Midbrain (tissue), 1 donor: ENCODE measurements around the gene CLECL1.
"Not testable (repeated sequence)": the region's sequence is repeated elsewhere in the genome, so short reads cannot be mapped to it uniquely, and the experiment has no call there.

ENCODE experiments used
- DNase-seq: peaks from one replicate; lab custom pipeline; 2025; lab: John Stamatoyannopoulos, UW

Gene CLECL1

DNA sequence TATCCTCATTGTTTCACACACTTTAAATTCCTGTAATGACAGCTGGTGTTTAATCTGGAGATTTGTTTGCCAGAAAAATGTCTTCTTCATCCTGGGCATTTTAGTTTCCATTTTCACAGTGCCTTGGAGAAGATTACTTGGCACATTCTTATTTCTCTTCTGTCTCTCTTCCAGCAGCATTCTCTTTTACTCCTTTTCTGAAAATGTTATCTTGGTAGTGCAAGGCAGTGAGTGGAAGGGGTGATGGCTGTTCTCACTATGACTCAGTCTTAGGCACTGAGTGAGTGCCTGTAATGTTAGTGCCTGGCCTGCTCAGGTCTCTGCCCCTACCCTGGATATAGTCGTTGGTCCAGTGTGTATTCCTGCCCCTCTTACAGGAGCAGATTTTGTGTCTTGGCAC, 13.1 kb downstream of the CLECL1 start:
- no peak for DNase-seq

DNA sequence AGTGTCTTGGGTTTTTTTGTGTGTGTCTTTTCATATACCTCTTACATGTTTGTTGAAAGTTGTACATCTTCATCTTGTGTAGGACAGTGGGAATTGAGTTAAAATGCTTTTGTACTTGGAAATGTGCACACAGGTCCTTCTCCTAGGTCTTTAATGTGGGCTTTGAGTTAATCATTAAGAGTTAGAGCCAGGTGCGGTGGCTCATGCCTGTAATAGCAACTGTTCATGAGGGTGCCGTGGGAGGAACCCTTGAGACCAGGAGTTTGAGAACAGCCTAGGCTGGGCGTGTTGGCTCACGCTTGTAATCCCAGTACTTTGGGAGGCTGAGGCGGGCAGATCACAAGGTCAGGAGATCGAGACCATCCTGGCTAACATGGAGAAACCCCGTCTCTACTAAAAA, 13.9 kb downstream of the CLECL1 start:
- DNase-seq, result no peak

DNA sequence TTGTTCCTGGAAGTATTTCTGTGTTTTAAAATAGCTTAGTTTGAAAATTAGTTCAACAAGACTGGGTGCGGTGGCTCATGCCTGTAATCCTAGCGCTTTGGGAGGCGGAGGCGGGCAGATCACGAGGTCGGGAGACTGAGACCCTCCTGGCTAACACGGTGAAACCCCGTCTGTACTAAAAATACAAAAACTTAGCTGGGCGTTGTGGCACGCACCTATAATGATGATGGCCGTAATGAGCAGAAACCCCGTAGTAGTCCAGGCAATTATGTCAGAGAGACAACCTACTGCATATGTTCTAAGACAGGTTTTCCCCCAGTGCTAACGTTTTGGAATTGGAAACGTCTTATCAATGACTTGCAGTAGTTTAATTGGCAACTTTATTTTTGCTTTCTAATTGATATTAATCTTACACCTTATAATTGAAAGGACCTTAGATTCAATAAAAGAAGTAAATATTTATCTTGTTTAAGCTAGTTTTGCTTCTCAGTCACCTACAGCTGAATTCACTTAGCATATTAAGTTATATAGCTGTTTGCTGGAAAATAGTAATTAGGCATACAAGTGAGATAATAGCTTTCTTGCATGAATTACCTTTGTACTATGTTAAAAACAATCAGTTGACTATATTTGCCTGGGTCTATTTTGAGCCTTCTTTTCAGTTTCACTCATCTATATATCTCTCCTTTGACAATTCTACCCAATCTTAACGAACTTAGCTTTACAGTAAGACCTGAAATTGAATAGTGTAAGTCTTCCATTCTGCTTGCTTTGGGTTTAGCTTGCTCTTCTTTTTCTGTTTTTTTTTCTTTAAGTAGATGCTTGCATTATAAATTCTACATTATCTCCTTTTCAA, 15.6 kb downstream of the CLECL1 start:
- no peak for DNase-seq

DNA sequence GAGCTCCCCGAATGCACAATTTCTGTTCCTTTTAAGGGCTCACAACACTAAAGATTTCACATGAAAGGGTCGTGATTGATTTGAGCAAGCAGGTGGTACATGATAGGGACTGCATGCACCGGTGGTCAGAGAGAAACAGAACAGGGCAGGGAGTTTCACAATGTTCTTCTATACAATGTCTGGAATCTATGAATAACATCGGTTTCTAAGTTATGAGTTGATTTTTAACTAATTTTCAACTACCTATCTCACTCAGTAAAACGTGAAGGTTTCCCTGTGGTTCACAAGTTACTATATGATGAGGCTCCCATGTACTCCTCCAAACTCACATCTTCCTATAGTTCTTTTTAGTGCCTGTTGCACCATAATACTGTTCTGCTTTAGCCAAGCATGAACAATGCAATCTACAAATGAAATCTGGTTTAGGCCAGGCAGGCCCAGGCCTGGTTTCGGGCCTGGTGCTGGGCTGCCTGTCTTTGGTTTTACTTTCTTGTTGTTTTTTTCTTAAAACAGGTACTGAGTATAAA, 19.8 kb downstream of the CLECL1 start:
- not testable (repeated sequence) for DNase-seq

DNA sequence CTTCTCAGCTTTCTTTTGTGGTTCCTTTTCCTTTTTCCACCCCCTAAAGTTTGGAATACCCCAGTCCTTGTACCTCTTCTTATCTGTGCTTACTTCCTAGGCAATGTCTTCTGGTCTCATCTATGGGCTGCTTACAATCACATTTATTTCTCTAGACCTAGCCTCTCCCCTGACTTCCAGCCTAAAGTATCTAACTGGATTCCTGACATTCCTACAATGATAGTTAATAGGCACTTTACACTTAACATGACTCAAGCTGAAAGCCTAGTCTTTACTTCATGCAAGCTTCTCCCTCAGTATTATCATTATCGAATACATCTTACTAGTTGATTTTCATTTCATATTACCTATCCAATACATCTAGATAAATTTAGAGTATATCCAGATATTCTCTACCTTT, 21.2 kb downstream of the CLECL1 start:
- no peak for DNase-seq

DNA sequence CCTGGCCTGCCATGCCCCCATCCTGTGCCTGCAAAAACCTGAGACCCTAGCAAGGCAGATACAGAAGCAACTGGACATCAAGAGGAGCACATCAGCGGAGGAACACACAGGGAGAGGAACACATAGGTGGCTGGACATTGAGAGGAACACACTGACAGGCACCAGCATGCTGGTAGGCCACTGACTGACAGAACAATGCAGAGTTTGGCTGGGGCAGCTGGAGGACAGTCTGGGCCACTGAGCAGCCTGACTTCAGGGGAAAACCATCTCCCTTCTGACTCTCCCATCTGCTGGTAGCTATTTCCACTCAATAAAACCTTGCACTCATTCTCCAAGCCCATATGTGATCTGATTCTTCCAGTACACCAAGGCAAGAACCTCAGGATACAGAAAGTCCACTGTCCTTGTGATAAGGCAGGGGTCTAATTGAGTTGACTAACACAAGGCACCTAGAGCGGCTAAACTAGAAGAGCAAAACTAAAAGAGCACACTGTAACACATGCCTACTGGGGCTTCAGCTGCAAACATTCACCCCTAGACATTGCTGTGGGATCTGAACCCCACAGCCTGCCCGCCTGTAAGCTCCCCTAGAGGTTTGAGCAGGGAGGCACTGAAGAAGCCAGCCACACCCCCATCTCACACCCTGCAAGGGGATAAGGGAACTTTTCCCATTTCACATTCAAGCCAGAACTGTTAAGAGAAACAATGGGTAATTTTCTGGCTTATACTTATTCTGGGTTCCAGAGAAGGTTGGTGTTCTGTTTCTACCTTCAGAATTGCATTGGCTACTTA, 22.1 kb downstream of the CLECL1 start:
- no peak for DNase-seq

DNA sequence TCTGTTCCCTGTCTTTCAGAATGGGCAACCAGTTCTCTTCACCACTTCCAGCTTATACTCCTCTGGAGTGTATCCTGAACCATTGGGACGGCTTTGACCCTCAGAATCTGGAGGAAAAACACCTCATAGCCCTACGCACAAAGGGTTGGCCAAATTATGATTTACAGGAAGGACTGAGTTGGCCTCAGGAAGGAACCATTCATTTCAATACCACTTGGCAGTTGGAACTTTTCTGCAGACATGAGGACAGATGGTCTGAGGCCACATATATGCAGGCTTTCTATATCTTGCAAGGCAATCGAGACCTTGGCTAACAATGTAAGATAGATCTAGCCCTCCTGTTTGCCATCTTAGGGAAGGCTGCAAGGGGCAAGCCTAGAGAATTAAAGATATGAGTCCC, 24.0 kb downstream of the CLECL1 start:
- no peak for DNase-seq

DNA sequence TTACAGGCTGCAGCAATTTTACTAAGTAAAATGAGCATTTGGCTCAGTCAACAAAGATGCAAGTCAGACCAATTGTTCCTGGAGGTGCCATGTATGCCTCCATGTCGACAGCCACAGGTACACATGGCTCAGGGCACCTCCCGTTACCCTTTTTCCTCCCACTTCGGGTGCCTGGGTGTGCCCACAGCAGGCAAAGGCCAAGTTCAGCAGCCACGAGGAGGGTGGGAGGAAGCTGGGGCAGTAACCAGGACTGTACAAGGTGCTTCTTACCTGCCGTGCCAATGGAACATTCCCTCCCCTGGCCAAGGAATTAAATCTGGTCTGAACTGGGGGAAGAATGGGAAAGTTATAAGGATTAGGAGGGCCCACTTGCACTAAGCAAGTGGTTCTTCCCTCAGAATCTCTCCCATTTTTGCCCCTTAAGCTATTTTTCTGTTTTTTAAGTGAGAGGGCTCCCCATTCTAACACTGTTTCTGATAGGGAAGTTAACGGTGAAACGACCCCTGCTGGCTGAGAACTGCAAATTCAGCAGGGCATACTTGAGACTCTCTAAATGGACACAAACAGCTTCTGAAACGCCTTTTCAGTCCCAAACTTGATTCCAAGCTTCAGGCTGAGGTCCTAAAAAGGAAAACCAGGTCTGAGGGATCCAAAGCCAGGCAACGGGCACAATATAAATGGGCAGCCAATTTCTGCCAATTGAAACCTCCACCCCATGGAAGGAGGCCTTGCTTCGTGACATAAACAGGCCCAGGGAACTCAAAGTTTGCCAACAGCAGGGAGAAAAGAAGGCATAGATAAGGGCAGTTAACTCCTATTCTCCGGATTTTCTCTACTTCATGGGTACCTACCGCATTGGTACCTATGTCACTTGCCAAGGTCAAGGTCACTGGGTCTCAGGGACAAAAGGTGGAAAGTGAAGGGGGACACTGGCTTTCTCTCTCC, 24.8 kb downstream of the CLECL1 start:
- peak; percentile 59 for DNase-seq

DNA sequence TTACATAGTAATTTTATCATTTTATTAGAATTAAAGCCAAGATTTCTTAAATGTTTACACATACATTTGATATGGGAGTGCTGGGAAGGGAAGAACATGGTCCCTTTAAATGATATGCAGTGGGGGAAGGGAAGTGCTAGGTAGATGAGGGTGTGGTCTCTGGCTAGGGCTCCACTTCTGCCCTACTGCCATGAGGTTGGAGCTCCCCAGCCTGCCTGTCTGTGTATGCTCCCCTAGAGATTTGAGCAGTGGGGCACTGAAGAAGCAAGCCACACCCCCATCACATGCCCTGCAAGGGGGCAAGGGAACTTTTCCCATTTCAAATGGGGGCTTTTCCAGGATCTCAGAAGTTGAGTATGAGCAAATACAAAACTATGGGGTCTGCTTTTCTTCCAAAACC, 25.5 kb downstream of the CLECL1 start:
- DNase-seq, result no peak

DNA sequence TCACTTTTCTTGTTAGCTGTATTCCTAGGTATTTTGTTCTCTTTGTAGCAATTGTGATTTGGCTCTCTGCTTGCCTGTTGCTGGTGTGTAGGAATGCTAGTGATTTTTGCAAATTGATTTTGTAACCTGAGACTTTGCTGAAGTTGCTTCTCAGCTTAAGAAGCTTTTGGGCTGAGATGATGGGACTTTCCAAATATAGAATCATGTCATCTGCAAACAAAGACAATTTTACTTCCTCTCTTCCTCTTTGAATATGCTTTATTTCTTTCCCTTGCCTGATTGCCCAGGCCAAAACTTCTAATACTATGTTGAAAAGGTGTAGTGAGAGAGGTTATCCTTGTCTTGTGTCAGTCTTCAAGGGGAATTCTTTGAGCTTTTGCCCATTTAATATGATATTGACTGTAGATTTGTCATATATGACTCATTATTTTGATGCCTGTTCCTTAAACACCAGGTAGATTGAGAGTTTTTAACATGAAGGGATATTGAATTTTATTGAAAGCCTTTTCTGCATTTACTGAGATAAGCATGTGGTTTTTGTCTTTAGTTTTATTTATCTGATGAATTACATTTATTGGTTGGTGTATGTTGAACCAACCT, 26.7 kb downstream of the CLECL1 start:
- no peak for DNase-seq

DNA sequence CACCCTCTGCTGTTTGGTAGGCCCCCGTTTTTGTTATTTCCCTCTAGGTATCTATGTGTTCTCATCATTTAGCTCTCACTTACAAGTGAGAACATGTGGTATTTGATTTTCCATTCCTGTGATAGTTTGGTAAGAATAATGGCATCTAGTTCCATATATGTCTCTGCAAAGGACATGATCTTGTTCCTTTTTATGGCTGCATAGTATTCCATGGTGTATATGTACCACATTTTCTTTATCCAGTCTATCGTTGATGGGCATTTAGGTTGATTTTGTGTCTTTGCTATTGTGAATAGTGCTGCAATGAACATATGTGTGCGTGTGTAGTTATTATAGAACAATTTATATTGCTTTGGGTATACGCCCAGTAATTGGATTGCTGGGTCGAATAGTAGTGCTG, 28.3 kb downstream of the CLECL1 start:
- DNase-seq, result not testable (repeated sequence)

DNA sequence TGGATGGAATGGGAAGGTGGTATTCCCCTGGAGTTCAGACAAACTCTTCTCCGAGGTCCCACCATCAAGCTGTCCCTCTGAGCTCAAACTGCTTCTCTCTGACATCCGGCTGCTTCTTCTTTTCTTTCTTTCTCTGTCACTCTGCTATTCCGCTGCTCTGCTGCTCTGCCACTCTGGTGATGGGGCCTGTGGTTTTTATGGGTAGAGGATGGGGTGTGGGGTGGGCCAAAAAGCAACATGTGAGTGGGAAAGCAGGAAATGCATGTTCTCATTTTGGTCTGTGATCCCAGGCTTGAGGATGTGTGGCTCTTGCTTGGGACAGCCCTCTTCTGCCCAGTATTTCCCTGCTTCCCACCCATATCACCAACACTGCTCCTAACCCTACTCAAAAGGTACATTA, 30.6 kb downstream of the CLECL1 start:
- no peak for DNase-seq

DNA sequence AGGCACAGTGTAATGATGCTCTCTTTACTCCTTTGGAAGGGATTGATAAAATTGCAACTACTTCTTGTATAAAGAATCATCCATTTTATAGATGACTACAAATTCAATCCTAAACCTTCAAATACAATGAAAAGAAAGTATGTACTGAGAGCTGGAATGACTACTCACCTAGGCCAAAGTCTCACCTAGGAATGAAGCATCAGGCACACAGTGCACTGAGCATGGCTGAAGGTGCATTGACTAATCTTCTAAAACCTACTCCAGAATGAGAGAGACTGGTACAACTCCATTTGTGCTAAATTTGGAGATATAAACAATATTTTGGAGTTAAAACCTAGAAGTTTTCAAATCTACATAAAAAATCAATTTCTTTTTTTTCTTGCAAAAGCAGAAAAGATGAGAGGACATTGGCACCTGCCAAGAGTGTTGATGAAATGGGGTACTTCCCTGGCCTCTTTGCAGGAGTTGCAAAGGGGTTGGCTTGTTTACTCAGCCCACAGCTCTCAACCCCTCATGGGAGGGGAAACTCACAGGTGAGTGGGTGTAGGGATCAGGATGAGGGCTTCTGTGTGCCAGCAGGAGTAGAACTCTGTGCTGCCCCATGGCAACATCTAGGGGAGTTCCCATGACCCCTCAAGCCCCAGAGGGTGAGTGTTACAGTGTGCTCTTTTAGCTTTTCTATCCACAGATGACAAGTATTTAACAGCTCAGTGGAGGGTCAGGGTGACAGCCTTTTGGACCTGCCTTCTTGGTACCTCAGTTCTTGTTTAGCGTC, 31.3 kb downstream of the CLECL1 start:
- no peak for DNase-seq

DNA sequence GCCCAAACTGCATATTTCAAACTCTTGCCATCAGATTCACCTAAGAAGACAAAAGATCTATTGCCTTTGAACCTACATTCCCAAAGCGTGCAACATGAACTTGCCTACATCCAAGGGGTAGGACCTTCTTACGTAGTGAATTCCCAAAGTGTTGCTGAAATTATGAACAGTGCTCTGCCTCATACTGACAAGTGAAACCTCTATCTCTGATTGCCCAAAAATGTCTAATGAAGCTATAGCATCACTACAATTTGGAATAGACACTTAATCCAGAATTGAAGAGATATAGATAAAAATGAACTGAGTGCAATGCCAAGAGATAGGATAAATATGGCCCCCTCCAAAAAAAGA, 32.3 kb downstream of the CLECL1 start:
- no peak for DNase-seq

DNA sequence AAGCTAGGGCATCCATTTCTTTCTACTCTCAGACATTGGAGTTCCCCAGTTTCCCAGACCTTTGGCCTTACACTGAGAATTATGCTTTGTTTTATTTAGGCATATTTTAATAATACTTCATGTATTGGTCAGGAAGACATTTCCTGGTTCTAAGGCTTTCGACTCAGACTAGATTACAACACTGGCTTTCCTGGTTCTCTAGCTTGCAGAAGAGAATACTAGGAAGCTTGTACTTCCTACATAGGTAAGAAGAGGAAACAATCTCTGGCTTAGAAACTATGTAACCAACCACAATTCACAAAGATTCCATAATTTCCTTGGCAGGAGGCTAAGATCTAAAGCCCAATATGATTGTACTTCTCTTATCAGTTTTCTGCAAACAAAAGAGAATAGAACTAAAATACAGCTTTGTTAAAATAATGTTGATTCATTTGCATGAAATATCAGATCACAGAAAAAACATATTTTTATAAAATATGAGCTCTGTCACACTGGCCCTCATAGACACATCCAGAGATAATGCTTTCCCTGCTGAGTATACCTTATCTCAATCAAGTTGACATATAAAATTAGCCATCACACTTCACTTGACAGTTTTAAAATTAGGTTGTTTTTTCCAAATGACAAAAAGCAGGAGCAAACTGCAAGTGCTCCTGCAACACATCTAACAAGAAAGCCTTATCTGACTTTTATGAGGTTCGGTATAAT, 32.8 kb downstream of the CLECL1 start:
- DNase-seq, result no peak

DNA sequence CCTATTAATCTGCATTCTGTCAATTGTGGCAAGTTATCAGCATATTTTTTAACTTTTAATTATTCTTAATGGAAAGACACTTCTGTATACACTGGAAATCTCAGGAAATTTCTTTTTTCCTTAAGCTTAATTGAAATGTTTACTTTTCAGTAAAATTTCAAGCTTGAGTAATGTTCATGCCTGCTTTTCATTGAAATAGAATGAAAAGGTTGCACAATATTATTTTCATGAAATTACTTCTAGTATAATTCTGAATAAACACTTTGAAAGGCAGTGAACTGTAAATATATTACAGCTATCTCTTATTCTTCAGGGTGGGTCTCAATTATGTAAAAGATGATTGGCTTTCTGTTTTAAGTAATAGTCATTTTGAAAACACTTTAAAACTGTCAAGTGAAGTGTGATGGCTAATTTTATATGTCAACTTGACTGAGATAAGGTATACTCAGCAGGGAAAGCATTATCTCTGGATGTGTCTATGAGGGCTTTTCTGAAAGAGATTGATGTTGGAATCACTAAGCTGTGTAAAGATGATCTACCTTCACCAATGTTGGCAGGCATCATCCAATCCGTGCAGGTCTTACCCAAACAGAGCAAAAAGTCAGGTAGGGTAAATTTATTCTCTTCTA, 33.5 kb downstream of the CLECL1 start:
- DNase-seq, result no peak

DNA sequence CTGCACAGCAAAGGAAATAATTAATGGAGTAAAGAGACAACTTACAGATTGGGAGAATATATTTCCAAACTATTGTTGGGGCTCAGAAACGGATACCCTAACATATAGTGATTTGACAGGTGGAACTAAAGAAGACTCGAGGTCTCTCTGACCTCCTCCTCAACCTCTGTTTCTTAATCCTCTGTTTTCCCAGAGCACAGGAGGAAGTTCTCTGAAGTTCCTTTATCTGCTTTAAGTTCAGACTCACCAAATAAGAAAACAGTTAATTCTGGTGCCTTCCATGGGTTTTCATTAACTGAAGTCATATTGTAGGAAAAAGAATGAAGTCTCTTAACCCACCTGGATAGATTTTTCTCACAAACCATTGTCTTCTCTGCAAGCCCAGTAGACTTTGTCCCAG, 34.2 kb downstream of the CLECL1 start:
- DNase-seq, result no peak

DNA sequence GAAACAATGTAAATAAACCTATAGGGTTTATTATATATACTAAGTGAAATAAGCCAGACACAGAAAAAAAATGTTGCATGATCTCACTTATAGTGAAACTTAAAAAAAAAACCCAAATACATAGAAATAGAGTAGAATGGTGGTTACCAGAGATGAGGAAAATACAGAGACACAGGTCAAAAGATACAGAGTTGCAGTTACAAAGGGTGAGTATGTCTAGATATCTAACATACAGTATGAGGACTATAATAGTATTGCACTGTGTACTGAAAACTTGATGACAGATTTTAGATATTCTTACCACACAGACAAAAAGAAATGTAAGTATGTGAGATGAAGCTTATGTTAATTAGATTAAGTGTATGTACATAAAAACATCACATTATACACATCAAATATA, 35.3 kb downstream of the CLECL1 start:
- no peak for DNase-seq

DNA sequence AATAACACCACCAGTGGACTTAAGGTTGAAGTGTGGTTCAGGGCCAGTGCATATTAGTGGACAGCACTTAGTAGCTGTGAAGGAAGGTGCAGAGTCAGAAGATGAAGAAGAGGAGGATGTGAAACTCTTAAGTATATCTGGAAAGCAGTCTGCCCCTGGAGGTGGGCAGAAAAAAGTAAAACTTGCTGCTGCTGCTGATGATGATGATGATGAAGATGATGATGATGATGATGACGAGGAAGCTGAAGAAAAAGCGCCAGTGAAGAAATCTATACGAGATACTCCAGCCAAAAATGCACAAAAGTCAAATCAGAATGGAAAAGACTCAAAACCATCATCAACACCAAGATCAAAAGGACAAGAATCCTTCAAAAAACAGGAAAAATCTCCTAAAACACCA, 37.2 kb downstream of the CLECL1 start:
- DNase-seq, result not testable (repeated sequence)

DNA sequence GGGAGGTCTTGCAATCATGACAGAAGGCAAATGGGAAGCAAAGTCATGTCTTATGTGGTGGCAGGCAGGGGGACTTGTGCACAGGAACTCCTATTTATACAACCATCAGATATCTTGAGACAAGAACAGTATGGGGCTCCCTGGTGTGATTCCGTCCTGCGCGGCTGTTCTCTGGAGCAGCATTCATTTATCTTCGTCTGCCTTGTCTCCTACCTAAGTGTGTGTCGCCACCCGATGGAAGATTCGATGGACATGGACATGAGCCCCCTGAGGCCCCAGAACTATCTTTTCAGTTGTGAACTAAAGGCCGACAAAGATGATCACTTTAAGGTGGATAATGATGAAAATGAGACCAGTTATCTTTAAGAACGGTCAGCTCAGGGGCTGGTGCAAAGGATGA, 37.7 kb downstream of the CLECL1 start:
- DNase-seq, result not testable (repeated sequence)
